ENCODE data around the gene TOMT.
"Not testable (repeated sequence)": the region's sequence is repeated elsewhere in the genome, so short reads cannot be mapped to it uniquely, and the experiment has no call there.

- TF ChIP-seq, protein P1, sequence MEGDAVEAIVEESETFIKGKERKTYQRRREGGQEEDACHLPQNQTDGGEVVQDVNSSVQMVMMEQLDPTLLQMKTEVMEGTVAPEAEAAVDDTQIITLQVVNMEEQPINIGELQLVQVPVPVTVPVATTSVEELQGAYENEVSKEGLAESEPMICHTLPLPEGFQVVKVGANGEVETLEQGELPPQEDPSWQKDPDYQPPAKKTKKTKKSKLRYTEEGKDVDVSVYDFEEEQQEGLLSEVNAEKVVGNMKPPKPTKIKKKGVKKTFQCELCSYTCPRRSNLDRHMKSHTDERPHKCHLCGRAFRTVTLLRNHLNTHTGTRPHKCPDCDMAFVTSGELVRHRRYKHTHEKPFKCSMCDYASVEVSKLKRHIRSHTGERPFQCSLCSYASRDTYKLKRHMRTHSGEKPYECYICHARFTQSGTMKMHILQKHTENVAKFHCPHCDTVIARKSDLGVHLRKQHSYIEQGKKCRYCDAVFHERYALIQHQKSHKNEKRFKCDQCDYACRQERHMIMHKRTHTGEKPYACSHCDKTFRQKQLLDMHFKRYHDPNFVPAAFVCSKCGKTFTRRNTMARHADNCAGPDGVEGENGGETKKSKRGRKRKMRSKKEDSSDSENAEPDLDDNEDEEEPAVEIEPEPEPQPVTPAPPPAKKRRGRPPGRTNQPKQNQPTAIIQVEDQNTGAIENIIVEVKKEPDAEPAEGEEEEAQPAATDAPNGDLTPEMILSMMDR (IDR thresholded peaks at IDR 0.05 in 4 of 5, conservative IDR thresholded peaks at IDR 0.05 in 1 of 5), result not testable (repeated sequence)
- not testable (repeated sequence) for TF ChIP-seq POLR2A (IDR thresholded peaks at IDR 0.05)
These were observed 36.4 kb downstream of the TOMT start for GRCh38 chr11:72142086-72142485.

All from gastrocnemius medialis (tissue), 4 donors.